ENCODE data around the gene NELFCD. TPM values are rescaled to one million over a fixed set of nuclear protein-coding genes. Genes with fewer than 3 reads are reported as not detected.

Gene NELFCD
- total RNA-seq, 4 donors from 2014 or later = 37.8 to 44.3 (median 40.9) TPM

DNA sequence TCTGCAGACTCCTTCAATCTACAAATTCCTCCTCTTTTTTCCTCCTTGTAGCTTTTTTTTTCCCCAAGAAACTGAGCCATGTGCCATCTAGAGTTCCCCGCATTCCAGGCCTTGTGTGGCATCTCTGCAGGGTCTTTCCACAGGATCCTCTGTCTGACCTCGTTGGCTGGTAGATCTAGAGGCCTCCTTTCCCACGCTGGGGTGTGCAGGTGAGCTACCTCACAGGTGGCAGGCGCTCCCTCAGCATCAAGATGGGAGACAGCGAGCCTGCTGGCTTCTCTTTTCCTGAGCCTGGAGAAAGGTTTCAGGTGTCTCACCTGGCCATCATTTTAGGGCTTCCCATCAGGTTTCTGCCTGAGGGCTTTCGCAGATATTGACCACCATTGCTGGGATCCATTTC, 9.6 kb upstream of the NELFCD start:
- in situ Hi-C loops (cut with MboI; ENCODE audit: low sequenced_read_pairs in 4 of 4) = no loop called here
- ATAC-seq (no peak), DNase-seq (no peak)
- H3K27me3 ChIP-seq = no peaks in the 10 kb centered on the region
- TF ChIP-seq, protein P1, sequence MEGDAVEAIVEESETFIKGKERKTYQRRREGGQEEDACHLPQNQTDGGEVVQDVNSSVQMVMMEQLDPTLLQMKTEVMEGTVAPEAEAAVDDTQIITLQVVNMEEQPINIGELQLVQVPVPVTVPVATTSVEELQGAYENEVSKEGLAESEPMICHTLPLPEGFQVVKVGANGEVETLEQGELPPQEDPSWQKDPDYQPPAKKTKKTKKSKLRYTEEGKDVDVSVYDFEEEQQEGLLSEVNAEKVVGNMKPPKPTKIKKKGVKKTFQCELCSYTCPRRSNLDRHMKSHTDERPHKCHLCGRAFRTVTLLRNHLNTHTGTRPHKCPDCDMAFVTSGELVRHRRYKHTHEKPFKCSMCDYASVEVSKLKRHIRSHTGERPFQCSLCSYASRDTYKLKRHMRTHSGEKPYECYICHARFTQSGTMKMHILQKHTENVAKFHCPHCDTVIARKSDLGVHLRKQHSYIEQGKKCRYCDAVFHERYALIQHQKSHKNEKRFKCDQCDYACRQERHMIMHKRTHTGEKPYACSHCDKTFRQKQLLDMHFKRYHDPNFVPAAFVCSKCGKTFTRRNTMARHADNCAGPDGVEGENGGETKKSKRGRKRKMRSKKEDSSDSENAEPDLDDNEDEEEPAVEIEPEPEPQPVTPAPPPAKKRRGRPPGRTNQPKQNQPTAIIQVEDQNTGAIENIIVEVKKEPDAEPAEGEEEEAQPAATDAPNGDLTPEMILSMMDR (IDR thresholded peaks at IDR 0.05 in 4 of 5, conservative IDR thresholded peaks at IDR 0.05 in 1 of 5) = no peak
- no peak for TF ChIP-seq POLR2A (IDR thresholded peaks at IDR 0.05)
- no peaks in the 10 kb centered on the region for H3K36me3 ChIP-seq
- no peak overlapping the region for H3K4me3 ChIP-seq
- H3K9me3 ChIP-seq = peaks cover 0 to 10% (median 0%) of the 10 kb centered on the region in 3 donors
- no peak overlapping the region for H3K27ac ChIP-seq
- no peaks in the 10 kb centered on the region for H3K4me1 ChIP-seq
- intact Hi-C loops (cut with DNase I; ENCODE audit: low total_unique reads) = no loop called here

- in situ Hi-C loops (cut with MboI; ENCODE audit: low sequenced_read_pairs in 4 of 4) = no loop called here
- intact Hi-C loops (cut with DNase I; ENCODE audit: low total_unique reads) = no loop called here
- Histone ChIP-seq H3K27me3 (no peaks in the 10 kb centered on the region), H3K27ac (no peak overlapping the region), H3K9me3 (peaks cover 0 to 10% (median 0%) of the 10 kb centered on the region in 3 donors), H3K4me1 (no peaks in the 10 kb centered on the region), H3K36me3 (no peaks in the 10 kb centered on the region), H3K4me3 (no peak overlapping the region)
- ATAC-seq (no peak), DNase-seq (no peak)
- TF ChIP-seq POLR2A (IDR thresholded peaks at IDR 0.05) = no peak
- TF ChIP-seq, protein P1 (IDR thresholded peaks at IDR 0.05 in 4 of 5, conservative IDR thresholded peaks at IDR 0.05 in 1 of 5) = no peak
Measured at GRCh38 chr20:58973179-58973578, 7.9 kb upstream of the NELFCD start.

DNA sequence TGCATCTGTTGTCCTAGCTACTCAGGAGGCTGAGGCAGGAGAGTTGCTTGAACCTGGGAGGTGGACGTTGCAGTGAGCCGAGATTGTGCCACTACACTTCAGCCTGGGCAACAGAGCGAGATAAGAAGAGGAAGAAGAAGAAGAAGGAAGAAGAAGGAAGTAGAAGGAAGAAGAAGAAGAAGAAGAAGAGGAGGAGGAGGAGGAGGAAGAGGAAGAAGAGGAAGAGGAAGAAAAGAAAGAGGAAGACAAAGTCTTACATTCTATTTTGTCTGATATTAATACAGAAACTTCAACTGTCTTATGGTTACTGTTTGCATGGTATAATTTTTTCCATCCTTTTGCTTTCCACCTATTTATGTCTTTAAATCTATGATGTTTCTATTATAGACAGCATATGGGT, 7.2 kb upstream of the NELFCD start:
- Histone ChIP-seq H3K27me3 (no peaks in the 10 kb centered on the region), H3K9me3 (peaks cover 0 to 10% (median 0%) of the 10 kb centered on the region in 3 donors), H3K4me3 (no peak overlapping the region), H3K27ac (no peak overlapping the region), H3K4me1 (no peaks in the 10 kb centered on the region), H3K36me3 (no peaks in the 10 kb centered on the region)
- no peak for ATAC-seq
- no peak for TF ChIP-seq POLR2A (IDR thresholded peaks at IDR 0.05)
- TF ChIP-seq, protein P1 (IDR thresholded peaks at IDR 0.05 in 4 of 5, conservative IDR thresholded peaks at IDR 0.05 in 1 of 5) = no peak
- in situ Hi-C loops (cut with MboI; ENCODE audit: low sequenced_read_pairs in 4 of 4) = no loop called here
- no peak for DNase-seq
- intact Hi-C loops (cut with DNase I; ENCODE audit: low total_unique reads) = no loop called here

DNA sequence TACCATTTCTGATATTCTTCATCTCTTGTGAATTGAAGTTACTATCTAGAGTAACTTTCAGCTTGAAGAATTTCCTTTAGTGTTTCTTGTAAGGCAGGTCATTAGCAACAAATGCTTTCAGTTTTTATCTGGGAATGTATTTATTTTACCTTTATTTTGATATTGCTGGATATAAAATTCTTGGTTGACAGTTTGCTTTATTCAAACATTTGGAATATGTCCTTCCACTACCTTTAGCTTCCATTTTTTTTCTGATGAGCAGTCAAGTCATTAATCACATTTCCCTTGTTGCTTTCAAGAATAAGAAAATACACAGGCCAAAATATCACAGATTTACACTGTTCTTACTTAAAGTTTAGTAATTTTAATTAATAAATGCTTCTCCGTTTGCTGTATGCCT, 5.7 kb upstream of the NELFCD start:
- no peak overlapping the region for H3K27ac ChIP-seq
- peaks cover 0 to under 1% of the 10 kb centered on the region in 2 donors for H3K4me1 ChIP-seq
- no peak overlapping the region for H3K4me3 ChIP-seq
- intact Hi-C loops (cut with DNase I; ENCODE audit: low total_unique reads) = no loop called here
- H3K9me3 ChIP-seq = no peaks in the 10 kb centered on the region
- no peak for DNase-seq
- in situ Hi-C loops (cut with MboI; ENCODE audit: low sequenced_read_pairs in 4 of 4) = loop anchor here in 1 of 4 donors (25.0 kb wide), 1 partner anchor 88 kb away; no protein-coding TSS in a partner anchor
- H3K27me3 ChIP-seq = no peaks in the 10 kb centered on the region
- H3K36me3 ChIP-seq = no peaks in the 10 kb centered on the region
- no peak for ATAC-seq
- TF ChIP-seq POLR2A (IDR thresholded peaks at IDR 0.05) = no peak
- TF ChIP-seq, protein P1 (IDR thresholded peaks at IDR 0.05 in 4 of 5, conservative IDR thresholded peaks at IDR 0.05 in 1 of 5) = no peak
